HG03460 (cell line): ENCODE results near the gene NAV1.
"Not testable (repeated sequence)": the region's sequence is repeated elsewhere in the genome, so short reads cannot be mapped to it uniquely, and the experiment has no call there.

Experiments
- ATAC-seq: cut with Tn5 transposase; IDR thresholded peaks from one replicate; pipeline ENCODE4 v1.9.1; 2021; ENCODE audit not compliant: unreplicated experiment

Gene NAV1, protein sequence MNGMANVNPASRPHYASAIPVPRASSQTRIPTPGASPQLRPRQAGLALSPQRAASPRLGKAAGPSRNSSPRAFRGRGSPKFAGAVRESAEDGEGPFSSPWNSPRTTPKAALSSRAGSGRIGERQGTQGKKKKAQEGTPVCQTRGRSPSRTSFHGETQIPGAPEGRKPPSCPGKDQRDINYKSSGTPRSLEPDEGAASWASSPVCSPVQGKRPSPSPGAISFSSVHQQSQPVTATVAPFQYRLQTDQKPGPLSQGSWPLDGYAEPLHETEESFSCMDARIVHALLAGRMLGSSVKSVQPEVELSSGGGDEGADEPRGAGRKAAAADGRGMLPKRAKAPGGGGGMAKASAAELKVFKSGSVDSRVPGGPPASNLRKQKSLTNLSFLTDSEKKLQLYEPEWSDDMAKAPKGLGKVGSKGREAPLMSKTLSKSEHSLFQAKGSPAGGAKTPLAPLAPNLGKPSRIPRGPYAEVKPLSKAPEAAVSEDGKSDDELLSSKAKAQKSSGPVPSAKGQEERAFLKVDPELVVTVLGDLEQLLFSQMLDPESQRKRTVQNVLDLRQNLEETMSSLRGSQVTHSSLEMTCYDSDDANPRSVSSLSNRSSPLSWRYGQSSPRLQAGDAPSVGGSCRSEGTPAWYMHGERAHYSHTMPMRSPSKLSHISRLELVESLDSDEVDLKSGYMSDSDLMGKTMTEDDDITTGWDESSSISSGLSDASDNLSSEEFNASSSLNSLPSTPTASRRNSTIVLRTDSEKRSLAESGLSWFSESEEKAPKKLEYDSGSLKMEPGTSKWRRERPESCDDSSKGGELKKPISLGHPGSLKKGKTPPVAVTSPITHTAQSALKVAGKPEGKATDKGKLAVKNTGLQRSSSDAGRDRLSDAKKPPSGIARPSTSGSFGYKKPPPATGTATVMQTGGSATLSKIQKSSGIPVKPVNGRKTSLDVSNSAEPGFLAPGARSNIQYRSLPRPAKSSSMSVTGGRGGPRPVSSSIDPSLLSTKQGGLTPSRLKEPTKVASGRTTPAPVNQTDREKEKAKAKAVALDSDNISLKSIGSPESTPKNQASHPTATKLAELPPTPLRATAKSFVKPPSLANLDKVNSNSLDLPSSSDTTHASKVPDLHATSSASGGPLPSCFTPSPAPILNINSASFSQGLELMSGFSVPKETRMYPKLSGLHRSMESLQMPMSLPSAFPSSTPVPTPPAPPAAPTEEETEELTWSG (N-terminal part only)

DNA sequence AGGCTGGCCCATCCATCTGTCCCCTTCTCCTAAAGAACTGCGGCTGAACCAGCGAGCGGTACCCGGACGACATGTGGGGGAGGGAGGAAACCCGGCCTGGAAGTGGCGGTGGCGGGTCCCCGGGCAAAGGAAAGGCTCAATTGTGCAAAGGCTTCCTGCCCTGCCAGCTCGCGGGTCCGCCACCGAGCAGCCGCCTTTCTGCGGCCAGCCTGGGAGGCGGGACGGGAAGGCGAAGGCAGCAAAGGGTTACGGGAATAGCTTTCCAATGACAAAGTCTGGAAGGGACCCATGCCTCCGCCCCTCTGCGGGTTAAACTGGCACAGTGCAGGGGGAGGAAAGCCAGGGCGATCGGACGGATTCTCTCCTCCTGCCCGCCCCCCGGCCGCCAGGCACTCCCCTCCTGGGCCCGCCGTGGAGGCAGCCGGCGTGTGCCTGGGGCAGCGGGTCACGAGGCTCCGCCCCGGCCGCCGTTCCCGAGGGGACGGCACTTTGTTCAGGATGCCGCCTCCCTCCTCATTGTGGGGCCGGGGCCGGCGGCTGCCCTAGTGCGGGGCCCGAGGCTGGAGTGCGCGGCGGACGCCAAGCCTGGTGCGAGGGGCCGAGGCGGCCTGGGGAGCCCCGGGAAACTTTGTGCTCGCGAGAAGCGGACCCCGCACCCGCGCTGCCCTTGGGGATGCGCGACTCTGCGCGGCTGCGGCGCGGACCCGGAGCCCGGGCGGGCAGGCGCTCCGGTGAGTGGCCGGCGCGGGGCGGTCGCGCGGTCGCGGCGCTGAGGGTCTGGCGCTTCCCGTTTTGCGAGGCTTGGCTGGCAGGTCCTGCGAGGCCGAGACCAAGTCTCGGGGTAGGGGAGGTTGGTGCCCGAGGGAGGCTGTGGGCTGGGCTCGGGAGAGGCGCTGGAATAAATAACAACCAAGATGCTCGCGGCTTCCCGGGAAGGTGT is at the start of gene NAV1:
Gene NAV1, plus strand, starts transcription at position 516 of the 940 bp plus-strand sequence. CDS start 83,758 bp downstream, outside the sequence.
- ATAC-seq, result no peak

DNA sequence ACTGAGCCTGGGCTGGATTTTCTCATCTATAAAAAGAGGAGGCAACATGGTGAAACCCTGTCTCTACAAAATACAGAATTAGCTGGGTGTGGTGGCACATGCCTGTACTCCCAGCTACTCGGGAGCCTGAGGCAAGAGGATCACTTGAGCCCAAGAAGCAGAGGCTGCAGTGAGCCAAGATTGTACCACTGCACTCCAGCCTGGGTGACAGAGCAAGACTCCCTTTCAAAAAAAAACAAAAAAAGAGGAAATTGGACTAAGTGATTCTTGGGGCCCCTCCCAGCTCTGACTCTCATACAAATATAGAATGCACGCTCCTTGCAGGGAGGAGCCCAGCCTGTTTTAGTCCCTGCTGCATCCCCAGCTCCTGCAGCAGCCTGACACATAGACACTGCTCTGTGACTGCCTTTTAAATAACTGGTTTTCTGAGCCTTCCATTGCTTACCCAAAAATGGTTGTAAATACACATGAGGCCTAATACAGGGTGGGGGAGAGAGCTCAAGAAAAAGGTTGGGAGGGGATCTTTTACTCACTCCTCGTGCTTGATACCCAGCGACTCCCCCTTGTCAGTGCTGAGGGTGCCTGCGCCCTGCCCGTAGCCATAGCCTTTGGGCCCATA is 49.2 kb upstream of the NAV1 start:
- no peak for ATAC-seq

DNA sequence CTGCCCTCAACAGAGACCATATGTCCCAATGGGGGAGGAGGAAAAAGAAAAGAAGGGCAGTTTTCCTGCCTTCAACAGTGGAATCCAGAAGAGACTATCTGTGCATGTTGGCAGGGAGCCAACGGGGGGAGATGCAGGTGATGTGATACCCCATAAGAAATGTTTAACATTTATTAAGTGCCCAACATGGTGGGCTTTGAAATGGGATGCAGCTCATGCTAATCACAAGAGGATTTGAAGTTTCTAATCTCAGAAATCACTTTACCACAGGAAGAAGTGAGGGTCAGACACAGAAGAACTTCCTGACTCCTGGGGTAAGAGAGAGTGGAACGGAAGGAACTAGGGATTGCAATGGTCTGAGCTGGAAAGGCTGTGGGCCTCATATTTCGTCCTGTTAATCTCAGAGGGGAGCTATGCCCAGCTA is 48.2 kb upstream of the NAV1 start:
- no peak for ATAC-seq

DNA sequence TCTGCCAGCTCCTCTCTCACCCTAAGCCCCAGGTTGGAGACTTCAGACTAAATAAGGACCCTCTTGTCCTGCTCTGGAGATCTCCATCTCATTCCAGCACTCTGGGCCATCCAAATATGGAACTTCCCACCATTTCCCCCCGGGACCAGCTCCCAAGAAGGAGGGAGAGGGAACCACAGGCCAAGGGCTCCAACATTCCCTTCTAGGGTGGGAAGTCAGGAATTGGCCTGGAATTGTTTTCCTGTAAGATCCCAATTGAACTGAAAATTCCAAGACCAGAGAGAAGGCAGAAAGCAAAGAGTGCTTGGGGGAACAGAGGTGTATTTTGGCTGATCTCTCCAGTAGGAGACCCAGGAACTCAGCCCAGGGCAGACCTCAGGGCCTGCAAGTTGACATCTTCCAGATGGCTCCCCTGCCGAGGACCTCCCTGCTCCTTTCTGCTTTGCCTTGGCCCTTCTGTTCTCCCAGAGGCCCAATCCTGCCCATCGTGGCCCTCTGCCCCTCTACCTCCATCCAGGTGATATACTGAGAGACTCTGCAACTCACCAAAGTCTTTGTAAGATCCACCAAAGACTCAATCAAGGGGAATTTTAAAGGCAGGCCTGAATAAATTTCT is 46.9 kb upstream of the NAV1 start:
- ATAC-seq, result no peak

DNA sequence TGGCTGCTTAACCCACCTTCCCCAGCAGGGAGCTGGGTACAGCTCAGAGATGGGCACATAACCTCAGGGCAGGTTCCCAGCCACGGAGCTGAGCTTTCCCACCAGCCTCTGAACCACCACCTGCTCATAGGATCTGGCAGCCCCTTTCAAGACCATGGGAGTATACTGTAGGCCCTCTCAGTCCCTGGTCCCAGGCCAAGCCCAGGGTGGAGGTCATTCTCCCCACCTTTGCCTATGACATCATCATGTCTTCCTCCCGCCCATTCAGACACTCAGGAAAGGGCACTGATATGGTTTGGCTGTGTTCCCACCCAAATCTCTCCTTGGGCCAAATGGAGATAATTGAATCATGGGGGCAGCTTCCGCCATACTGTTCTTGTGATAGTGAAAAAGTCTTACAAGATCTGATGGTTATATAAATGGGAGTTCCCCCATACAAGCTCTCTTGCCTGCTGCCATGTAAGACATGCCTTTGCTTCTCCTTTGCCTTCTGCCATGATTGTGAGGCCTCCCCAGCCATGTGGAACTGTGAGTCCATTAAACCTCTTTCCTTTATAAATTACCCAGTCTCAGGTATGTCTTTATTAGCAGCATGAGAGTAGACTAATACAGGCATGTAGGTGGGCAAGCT is 45.8 kb upstream of the NAV1 start:
- not testable (repeated sequence) for ATAC-seq

DNA sequence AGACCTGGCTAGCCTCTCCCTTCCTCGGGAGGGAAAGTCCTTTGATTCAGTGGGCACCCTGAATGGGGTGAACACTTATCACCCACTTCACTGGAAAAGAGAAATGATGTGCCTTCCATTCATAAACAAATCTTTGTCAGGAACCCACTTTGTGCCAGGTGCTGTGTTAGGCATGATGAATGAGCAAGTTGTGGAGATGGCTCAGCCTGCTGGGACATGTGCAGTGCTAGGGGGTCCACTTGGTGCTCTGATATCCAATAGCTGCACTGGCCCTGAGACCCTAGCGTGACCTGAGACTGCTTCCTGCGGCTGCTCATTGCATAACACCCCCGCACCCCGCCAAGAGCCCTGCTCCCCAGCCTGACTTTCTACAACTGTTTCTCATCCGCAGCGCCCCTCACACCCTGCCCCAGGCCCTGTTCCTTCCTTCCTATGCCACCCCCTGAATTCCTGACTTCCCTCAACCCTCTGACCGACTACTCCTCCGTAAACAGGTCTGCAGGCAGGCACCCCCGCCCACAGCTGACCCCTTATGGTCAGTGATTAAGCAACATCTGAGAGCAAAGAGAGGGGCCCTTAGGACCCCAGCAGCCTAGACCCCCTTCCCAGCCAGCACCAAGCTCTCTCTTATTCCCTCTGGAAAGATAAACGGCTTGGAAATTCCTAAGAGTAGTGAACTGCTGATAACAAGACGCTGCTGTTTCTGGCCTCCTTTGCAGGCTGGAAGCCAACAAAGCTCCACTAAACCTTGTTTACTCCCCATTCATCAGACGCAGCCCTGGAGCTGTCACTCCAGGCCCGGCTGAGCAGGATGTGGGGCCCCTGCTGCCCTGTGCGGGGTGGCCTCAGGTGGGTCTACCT is 44.9 kb upstream of the NAV1 start:
- no peak for ATAC-seq

DNA sequence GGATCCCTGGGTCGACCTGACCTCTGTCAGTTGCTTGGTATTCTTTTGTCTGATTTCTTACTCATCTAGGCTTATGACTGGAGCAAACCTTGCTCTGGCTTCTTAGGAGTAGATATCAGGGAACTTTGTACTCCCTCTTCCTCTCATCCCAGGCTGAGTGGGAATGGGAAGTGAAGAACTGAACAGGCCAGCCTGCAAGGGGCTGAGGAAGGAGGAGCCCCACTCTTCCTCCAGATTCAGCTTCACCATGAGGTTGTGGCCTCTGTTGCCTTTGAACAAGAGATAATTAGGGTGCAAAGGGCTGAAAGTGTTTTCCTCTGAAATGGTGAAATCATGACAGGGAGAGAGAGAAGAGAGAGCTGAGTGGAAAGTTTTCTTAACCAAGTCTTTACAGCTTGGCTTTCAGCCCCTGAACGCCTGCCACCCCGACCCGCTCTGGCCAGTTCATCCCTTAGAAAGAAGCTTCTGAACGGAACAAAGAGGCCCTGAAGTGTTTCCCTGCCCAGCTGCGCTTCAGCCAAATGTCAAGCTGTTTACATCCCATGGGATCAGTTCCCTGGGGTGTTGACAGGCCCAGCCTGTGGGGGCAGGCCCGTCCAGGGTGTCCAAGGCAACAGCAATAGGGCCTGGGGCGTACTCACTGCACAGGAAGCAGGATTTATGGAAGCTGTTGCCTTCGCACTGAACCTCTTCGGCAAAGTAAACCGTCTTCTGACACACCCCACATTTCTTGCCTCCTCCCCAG is 43.2 kb upstream of the NAV1 start:
- no peak for ATAC-seq

DNA sequence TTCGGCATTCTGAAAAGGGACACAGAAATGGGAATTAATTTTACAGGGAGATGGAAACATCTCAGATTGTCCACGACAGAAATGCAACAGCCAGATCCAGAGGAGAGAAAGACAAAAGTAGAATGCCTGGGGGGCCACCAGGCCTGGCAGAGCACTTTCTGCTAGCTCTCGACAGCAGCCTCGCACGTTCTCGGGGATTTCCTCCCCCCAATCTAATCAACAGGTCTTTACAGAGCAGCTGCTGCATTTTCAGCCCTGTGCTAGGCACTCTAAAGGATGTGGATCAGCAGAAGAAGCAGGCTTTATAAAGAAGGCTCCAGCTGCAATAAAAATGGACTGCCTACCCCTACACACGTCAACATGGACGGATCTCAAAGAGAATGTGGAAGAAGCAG is 42.6 kb upstream of the NAV1 start:
- ATAC-seq, result no peak

DNA sequence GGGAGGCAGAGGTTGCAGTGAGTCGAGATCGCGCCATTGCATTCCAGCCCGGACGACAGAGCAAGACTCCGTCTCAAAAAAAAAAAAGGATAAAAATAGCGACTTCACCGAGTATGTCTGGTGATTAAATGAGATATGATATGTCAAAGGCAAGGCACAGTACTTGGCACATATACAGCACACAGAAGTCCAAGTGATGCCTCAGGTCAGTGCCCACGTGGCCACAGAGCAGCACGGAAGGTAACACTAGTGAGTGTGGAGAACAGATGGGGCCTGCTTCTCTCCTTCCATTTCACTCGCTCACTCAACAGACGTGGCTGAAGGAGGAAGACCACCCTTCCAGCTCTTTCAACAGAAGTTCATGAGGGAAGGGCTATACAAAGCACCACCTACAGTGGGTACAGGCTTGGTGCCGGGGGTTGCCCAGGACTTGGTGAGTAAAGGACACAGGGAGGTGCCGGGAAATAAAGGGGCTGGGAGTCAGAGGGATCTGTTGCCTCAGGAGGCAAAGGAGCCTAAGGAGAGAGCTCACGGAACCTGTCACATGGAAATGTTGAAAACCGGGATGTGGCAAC is 40.9 kb upstream of the NAV1 start:
- ATAC-seq, result no peak

DNA sequence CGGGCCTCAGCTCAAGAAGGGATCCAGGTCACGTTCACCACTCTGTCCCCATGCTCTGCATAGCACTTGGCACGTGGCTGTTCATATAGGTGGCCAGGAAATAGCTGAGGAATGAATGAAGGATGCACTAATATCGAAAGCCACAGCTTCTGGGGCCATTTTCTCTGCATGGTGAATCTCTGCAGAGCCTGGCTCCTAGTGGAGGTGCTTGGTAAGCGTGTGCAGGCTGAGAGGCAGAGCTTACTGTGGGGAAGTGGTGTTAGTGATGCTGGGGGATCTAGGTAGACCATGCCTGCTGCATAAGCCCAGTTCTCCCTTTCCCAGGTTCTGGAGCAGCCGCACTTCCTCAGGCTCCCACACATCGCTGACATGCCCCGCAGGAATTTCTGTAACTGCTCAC is 40.3 kb upstream of the NAV1 start:
- ATAC-seq, result no peak

DNA sequence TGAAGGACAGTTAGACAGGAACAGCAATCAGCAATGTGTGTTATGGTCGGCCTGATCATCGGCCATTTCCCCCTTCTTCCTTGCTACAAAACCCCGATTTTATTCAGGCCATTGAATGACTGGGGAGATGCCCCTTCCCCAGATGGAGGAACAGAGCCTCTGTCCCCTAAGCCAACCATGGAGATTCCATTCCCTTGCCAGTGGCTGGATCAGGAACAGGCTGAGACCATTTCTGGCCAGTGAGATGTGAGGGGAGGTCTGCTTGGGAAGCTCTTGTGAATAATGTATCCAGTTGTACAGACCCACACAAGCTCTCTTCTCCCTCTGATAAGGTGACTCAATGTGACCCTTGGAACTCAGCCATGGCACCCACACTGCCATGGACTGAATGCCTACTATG is 39.7 kb upstream of the NAV1 start:
- no peak for ATAC-seq

DNA sequence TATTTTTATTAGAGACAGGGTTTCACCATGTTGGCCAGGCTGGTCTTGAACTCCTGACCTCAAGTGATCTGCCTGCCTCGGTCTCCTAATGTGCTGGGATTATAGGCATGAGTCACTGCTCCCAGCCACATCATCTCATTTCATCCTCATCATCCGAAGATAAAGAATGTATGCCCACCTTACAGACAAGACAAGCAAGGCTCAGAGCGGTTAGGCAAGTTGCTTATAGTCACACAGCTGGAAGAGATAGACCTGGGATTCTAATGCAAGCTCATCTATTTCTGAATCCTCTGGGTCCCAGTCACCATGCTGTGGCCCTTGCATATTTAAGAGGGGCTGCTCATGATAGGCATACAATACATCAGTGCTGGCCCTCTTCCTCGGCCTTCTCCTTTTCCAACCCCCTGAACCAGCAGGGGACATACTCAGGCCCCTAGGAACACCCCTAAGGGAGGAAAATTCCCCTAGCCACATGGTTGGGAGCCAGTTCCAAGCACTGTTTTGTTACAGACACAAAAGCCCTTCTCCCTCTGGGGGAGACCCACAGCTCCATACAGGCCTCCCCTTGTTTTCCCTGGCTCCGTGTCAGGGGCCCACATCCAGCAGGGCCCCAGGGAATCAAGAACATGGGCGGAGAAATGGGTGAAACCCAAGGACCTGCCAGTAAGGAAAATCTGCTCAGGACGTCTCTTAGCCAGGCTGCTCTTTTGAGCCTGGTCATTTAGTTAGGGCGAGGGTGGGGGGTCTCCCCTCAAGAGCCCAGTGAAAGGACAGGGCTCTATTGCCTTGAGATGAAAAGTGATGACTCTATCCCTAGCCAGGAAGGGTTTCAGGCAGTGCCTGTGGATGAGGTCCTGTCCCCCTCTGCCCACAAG is 38.9 kb upstream of the NAV1 start:
- ATAC-seq, result no peak

DNA sequence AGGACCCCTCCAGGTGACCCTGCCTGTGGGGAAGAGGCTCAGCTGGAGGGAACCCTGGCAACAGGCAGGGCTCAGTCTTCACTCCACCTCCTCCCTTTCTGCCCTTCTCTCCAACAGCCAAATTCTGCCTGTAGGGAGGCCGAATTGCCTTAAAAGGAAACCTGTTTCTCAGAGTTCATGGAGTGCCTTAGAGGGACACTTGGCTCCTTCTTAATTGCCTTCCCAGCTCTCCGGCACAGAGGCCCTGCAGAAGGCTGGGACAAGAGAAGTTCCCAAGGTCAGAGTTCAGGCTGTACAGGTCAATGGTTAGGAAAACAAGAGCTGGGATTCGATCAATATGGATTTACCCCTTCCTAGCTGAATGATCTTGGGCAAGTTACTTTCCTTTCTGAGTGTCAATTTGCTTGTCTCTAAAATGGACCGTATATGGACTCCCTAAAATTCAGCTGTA is 38.2 kb upstream of the NAV1 start:
- no peak for ATAC-seq

DNA sequence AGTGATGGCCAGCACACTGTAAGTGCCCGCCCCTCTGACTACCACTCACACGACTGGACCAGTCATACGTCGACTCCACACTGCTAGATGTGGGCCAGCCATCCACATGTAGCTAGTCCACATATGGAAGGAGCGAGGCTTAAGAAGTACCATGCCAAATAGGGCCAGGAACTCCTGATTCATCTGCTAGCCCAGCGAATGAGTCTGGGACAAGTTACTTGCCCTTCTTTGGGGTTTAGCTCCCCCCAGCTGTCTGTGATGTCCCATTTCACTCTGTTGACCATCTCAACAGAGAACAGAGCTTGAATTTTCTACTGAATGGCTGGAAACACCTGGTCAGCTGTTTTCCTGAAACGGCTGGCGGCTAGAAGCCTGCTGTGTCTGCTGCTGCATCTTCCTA is 37.8 kb upstream of the NAV1 start:
- ATAC-seq, result no peak

DNA sequence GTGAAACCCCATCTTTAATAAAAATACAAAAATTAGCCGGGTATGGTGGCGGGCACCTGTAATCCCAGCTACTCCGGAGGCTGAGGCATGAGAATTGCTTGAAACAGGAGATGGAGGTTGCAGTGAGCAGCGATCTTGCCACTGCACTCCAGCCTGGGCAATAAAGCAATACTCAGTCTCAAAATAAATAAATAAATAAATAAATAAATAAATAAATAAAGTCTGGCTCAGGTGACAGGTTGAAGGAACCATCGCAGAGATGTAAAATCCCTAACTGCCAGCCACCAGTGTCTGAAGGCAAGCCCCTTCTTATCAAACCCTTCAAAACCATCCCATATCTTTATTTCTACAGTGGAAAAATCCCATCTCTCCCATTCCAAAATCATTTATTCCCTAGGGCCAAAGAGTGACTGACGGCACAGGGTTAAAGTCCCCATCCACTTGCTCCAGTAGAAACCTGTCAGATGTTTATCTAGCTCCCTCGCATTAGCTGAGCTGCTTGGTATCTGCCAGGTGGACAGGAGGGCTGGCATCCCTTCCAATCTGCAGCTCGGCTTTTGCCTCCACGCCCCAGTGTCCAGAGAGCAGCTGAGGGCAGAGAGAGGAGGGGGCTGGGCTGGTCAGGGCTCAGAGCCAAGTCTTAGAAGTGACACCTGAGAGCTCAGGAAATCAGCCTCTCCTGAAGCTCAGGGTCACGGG is 37.0 kb upstream of the NAV1 start:
- ATAC-seq, result no peak
